H9 (cell line): Measurements from ENCODE around the gene TIMM13. TPM values are rescaled to one million over a fixed set of nuclear protein-coding genes. Genes with fewer than 3 reads are reported as not detected.

Experiments
- DNase-seq: peaks from one replicate; pipeline ENCODE4 v3.0.0-alpha.2; 2017
- H2AFZ ChIP-seq: one replicate; pipeline ENCODE4 v1.6.1; 2013; ENCODE audit warnings: mild to moderate bottlenecking, low read length, control low read depth, moderate library complexity
- H2AK5ac ChIP-seq: 2 replicates; pipeline ENCODE4 v1.6.1; 2013; ENCODE audit warnings: low read length, control low read depth, mixed read lengths; ENCODE audit not compliant: insufficient read length
- H2BK120ac ChIP-seq: one replicate; pipeline ENCODE4 v1.6.1; 2013; ENCODE audit warnings: low read depth, mild to moderate bottlenecking, low read length, control low read depth, inconsistent platforms; ENCODE audit not compliant: poor library complexity, severe bottlenecking
- H2BK12ac ChIP-seq: 2 replicates; pipeline ENCODE4 v1.6.1; 2013; ENCODE audit warnings: low read length, control low read depth, mixed read lengths, low read depth; ENCODE audit not compliant: insufficient read length
- H2BK15ac ChIP-seq: 2 replicates; pipeline ENCODE4 v1.6.1; 2013; ENCODE audit warnings: low read depth, low read length, control low read depth
- H2BK20ac ChIP-seq: one replicate; pipeline ENCODE4 v1.6.1; 2013; ENCODE audit warnings: low read depth, mild to moderate bottlenecking, low read length, control low read depth, inconsistent platforms; ENCODE audit not compliant: poor library complexity, severe bottlenecking
- H2BK5ac ChIP-seq: 2 replicates; pipeline ENCODE4 v1.6.1; 2013; ENCODE audit warnings: low read length, control low read depth, mixed read lengths; ENCODE audit not compliant: insufficient read length
- H3K14ac ChIP-seq: 2 replicates; pipeline ENCODE4 v1.6.1; 2013; ENCODE audit warnings: low read length, control low read depth; ENCODE audit not compliant: insufficient read depth
- H3K18ac ChIP-seq: 2 replicates; pipeline ENCODE4 v1.6.1; 2013; ENCODE audit warnings: low read depth, mild to moderate bottlenecking, mixed read lengths, low read length, control low read depth; ENCODE audit not compliant: insufficient read length
- H3K23ac ChIP-seq: 2 replicates; pipeline ENCODE4 v1.6.1; 2013; ENCODE audit warnings: low read length, control low read depth, mixed read lengths, low read depth; ENCODE audit not compliant: insufficient read length
- H3K23me2 ChIP-seq: 2 replicates; pipeline ENCODE4 v1.6.1; 2013; ENCODE audit warnings: low read depth, mild to moderate bottlenecking, mixed read lengths, low read length, control low read depth; ENCODE audit not compliant: insufficient read length, poor library complexity, severe bottlenecking
- H3K27ac ChIP-seq: 2 replicates; pipeline ENCODE4 v1.5.1; 2013; ENCODE audit warnings: low read length, control low read depth, mixed read lengths, low read depth; ENCODE audit not compliant: insufficient read length
- H3K27me3 ChIP-seq: 2 replicates; pipeline ENCODE4 v1.6.1; 2013; ENCODE audit warnings: low read length, control low read depth, inconsistent platforms; ENCODE audit not compliant: insufficient read depth
- H3K4ac ChIP-seq: 2 replicates; pipeline ENCODE4 v1.6.1; 2013; ENCODE audit warnings: low read depth, mild to moderate bottlenecking, control low read depth, inconsistent platforms, low read length, moderate library complexity
- H3K4me1 ChIP-seq: 2 replicates; pipeline ENCODE4 v1.6.1; 2013; ENCODE audit warnings: low read length, control low read depth, inconsistent platforms; ENCODE audit not compliant: insufficient read depth
- H3K4me2 ChIP-seq: 2 replicates; pipeline ENCODE4 v1.6.1; 2013; ENCODE audit warnings: low read length, control low read depth, mixed read lengths; ENCODE audit not compliant: insufficient read length, insufficient read depth
- H3K56ac ChIP-seq: 2 replicates; pipeline ENCODE4 v1.6.1; 2013; ENCODE audit warnings: low read depth, mild to moderate bottlenecking, mixed read lengths, low read length, control low read depth; ENCODE audit not compliant: insufficient read length
- H3K79me1 ChIP-seq: 2 replicates; pipeline ENCODE4 v1.6.1; 2013; ENCODE audit warnings: low read depth, mild to moderate bottlenecking, moderate library complexity, low read length, control low read depth, inconsistent platforms; ENCODE audit not compliant: insufficient read depth, poor library complexity, severe bottlenecking
- H3K79me2 ChIP-seq: 2 replicates; pipeline ENCODE4 v1.6.1; 2013; ENCODE audit warnings: low read length, control low read depth, inconsistent platforms; ENCODE audit not compliant: insufficient read depth
- H3K9ac ChIP-seq: 2 replicates; pipeline ENCODE4 v1.6.1; 2013; ENCODE audit warnings: low read length, control low read depth, mixed read lengths; ENCODE audit not compliant: insufficient read length; ENCODE audit errors: extremely low read depth
- H3K9me3 ChIP-seq: one replicate; pipeline ENCODE4 v1.6.1; 2013; ENCODE audit warnings: low read depth, low read length, inconsistent platforms; ENCODE audit not compliant: control insufficient read depth
- H3T11ph ChIP-seq: one replicate; pipeline ENCODE4 v1.6.1; 2013; ENCODE audit warnings: mild to moderate bottlenecking, low read length, control low read depth, inconsistent platforms
- H4K20me1 ChIP-seq: one replicate; pipeline ENCODE4 v1.6.1; 2013; ENCODE audit not compliant: control insufficient read depth, insufficient read length, insufficient read depth
- H4K5ac ChIP-seq: 2 replicates; pipeline ENCODE4 v1.6.1; 2013; ENCODE audit warnings: low read depth, mild to moderate bottlenecking, mixed read lengths, low read length, control low read depth; ENCODE audit not compliant: insufficient read length
- H4K8ac ChIP-seq: replicated peaks from 2 replicates; pipeline ENCODE4 v1.6.1; 2013; ENCODE audit warnings: low read length, control low read depth, mixed read lengths, low read depth; ENCODE audit not compliant: insufficient read length
- H4K91ac ChIP-seq: 2 replicates; pipeline ENCODE4 v1.6.1; 2013; ENCODE audit warnings: low read depth, mild to moderate bottlenecking, moderate library complexity, mixed read lengths, low read length, control low read depth; ENCODE audit not compliant: insufficient read length
- H3K27ac Mint-ChIP-seq, 3 experiments: 2 replicates in 2 of 3; 3 replicates in 1 of 3; pipeline ENCODE4 v1.8.0; 2020 to 2021; ENCODE audit warnings: mixed read lengths in 3 of 3, mild to moderate bottlenecking in 1 of 3, moderate library complexity in 1 of 3
- H3K27me3 Mint-ChIP-seq: 2 replicates; pipeline ENCODE4 v1.8.0; 2021; ENCODE audit warnings: low read depth, mild to moderate bottlenecking, moderate library complexity, mixed read lengths
- H3K36me3 Mint-ChIP-seq, 3 experiments: 2 replicates in 2 of 3; 3 replicates in 1 of 3; pipeline ENCODE4 v1.8.0; 2020 to 2021; ENCODE audit warnings: low read depth in 3 of 3, mixed read lengths in 3 of 3; ENCODE audit not compliant: insufficient read depth in 1 of 3
- H3K4me1 Mint-ChIP-seq, 2 experiments: 2 replicates each; pipeline ENCODE4 v1.8.0; 2020; ENCODE audit warnings: mixed read lengths in 2 of 2
- H3K4me3 Mint-ChIP-seq, 2 experiments: 2 replicates in 1 of 2; 3 replicates in 1 of 2; pipeline ENCODE4 v1.8.0; 2020 to 2021; ENCODE audit warnings: mild to moderate bottlenecking in 2 of 2, mixed read lengths in 2 of 2, moderate library complexity in 1 of 2
- H3K9me3 Mint-ChIP-seq, 2 experiments: 2 replicates in 1 of 2; 3 replicates in 1 of 2; pipeline ENCODE4 v1.8.0; 2020; ENCODE audit warnings: mild to moderate bottlenecking in 2 of 2, mixed read lengths in 2 of 2, moderate library complexity in 1 of 2
- CTCF ChIP-seq: fragments of 200-600 bp; sonication (generic); conservative IDR thresholded peaks from 3 replicates; pipeline ENCODE4 v1.8.0; 2021; ENCODE audit warnings: antibody characterized with exemption, mild to moderate bottlenecking
- WGBS: extraction: QIAGEN DNeasy Blood & Tissue Kit; methylation state at CpG from one replicate; pipeline ENCODE4 v1.1.7; 2013; ENCODE audit warnings: missing lambda C conversion rate, low lambda C conversion rate, mixed read lengths; ENCODE audit not compliant: insufficient read length; ENCODE audit errors: extremely low coverage; 5-methylcytosine and 5-hydroxymethylcytosine counted together
- total RNA-seq: library from RNA; stranded (reverse); gene quantifications from 2 replicates; pipeline ENCODE4 v1.2.1, GENCODE V29; 2021

TIMM13 gene
- total RNA-seq, 1 experiment from 2014 or later = 214 TPM

GRCh38 chr19:2468596-2468995 lies 41.2 kb upstream of the TIMM13 start:
- no peaks in the 10 kb centered on the region for H4K20me1 ChIP-seq
- no peak overlapping the region for H2AK5ac ChIP-seq
- H2BK15ac ChIP-seq = no peak overlapping the region
- no peaks in the 10 kb centered on the region for H3K27me3 ChIP-seq
- H3K23me2 ChIP-seq = no peaks in the 10 kb centered on the region
- H3K56ac ChIP-seq = no peak overlapping the region
- H3K4ac ChIP-seq = no peak overlapping the region
- H4K8ac ChIP-seq = no peak overlapping the region
- no CpG with 5 or more reads among the region's 12 CpGs for WGBS
- no peaks in the 10 kb centered on the region for H3K79me2 ChIP-seq
- no peaks in the 10 kb centered on the region for H3K79me1 ChIP-seq
- H3K4me2 ChIP-seq = no peak overlapping the region
- Mint-ChIP-seq H3K9me3 (no peaks in the 10 kb centered on the region), H3K27me3 (peaks cover 2% of the 10 kb centered on the region), H3K4me3 (no peak overlapping the region), H3K36me3 (no peaks in the 10 kb centered on the region), H3K4me1 (peaks cover 10 to 13% of the 10 kb centered on the region in 2 experiments), H3K27ac (no peak overlapping the region)
- H3K18ac ChIP-seq = no peak overlapping the region
- no peak overlapping the region for H3K27ac ChIP-seq
- H3K14ac ChIP-seq = no peak overlapping the region
- H3T11ph ChIP-seq = no peak overlapping the region
- no peak overlapping the region for H2BK120ac ChIP-seq
- no peak for TF ChIP-seq CTCF
- H2BK5ac ChIP-seq = no peak overlapping the region
- DNase-seq = no peak
- no peaks in the 10 kb centered on the region for H3K9me3 ChIP-seq
- no peak overlapping the region for H2BK12ac ChIP-seq
- H2AFZ ChIP-seq = no peak overlapping the region
- H3K4me1 ChIP-seq = no peaks in the 10 kb centered on the region; the same call in 1 of the 2 replicates
- no peak overlapping the region for H3K23ac ChIP-seq
- no peak overlapping the region for H4K5ac ChIP-seq
- no peak overlapping the region for H4K91ac ChIP-seq
- H3K9ac ChIP-seq = no peak overlapping the region
- no peak overlapping the region for H2BK20ac ChIP-seq
